H9 (cell line): ENCODE measurements around the gene DLG1. TPM values are rescaled to one million over a fixed set of nuclear protein-coding genes. Genes with fewer than 3 reads are reported as not detected.

Experiments
- DNase-seq: peaks from one replicate; pipeline ENCODE4 v3.0.0-alpha.2; 2017
- H2AFZ ChIP-seq: one replicate; pipeline ENCODE4 v1.6.1; 2013; ENCODE audit warnings: mild to moderate bottlenecking, low read length, control low read depth, moderate library complexity
- H2AK5ac ChIP-seq: 2 replicates; pipeline ENCODE4 v1.6.1; 2013; ENCODE audit warnings: low read length, control low read depth, mixed read lengths; ENCODE audit not compliant: insufficient read length
- H2BK120ac ChIP-seq: one replicate; pipeline ENCODE4 v1.6.1; 2013; ENCODE audit warnings: low read depth, mild to moderate bottlenecking, low read length, control low read depth, inconsistent platforms; ENCODE audit not compliant: poor library complexity, severe bottlenecking
- H2BK12ac ChIP-seq: 2 replicates; pipeline ENCODE4 v1.6.1; 2013; ENCODE audit warnings: low read length, control low read depth, mixed read lengths, low read depth; ENCODE audit not compliant: insufficient read length
- H2BK15ac ChIP-seq: 2 replicates; pipeline ENCODE4 v1.6.1; 2013; ENCODE audit warnings: low read depth, low read length, control low read depth
- H2BK20ac ChIP-seq: one replicate; pipeline ENCODE4 v1.6.1; 2013; ENCODE audit warnings: low read depth, mild to moderate bottlenecking, low read length, control low read depth, inconsistent platforms; ENCODE audit not compliant: poor library complexity, severe bottlenecking
- H2BK5ac ChIP-seq: 2 replicates; pipeline ENCODE4 v1.6.1; 2013; ENCODE audit warnings: low read length, control low read depth, mixed read lengths; ENCODE audit not compliant: insufficient read length
- H3K14ac ChIP-seq: 2 replicates; pipeline ENCODE4 v1.6.1; 2013; ENCODE audit warnings: low read length, control low read depth; ENCODE audit not compliant: insufficient read depth
- H3K18ac ChIP-seq: 2 replicates; pipeline ENCODE4 v1.6.1; 2013; ENCODE audit warnings: low read depth, mild to moderate bottlenecking, mixed read lengths, low read length, control low read depth; ENCODE audit not compliant: insufficient read length
- H3K23ac ChIP-seq: 2 replicates; pipeline ENCODE4 v1.6.1; 2013; ENCODE audit warnings: low read length, control low read depth, mixed read lengths, low read depth; ENCODE audit not compliant: insufficient read length
- H3K23me2 ChIP-seq: 2 replicates; pipeline ENCODE4 v1.6.1; 2013; ENCODE audit warnings: low read depth, mild to moderate bottlenecking, mixed read lengths, low read length, control low read depth; ENCODE audit not compliant: insufficient read length, poor library complexity, severe bottlenecking
- H3K27ac ChIP-seq: 2 replicates; pipeline ENCODE4 v1.5.1; 2013; ENCODE audit warnings: low read length, control low read depth, mixed read lengths, low read depth; ENCODE audit not compliant: insufficient read length
- H3K27me3 ChIP-seq: 2 replicates; pipeline ENCODE4 v1.6.1; 2013; ENCODE audit warnings: low read length, control low read depth, inconsistent platforms; ENCODE audit not compliant: insufficient read depth
- H3K4ac ChIP-seq: 2 replicates; pipeline ENCODE4 v1.6.1; 2013; ENCODE audit warnings: low read depth, mild to moderate bottlenecking, control low read depth, inconsistent platforms, low read length, moderate library complexity
- H3K4me1 ChIP-seq: 2 replicates; pipeline ENCODE4 v1.6.1; 2013; ENCODE audit warnings: low read length, control low read depth, inconsistent platforms; ENCODE audit not compliant: insufficient read depth
- H3K4me2 ChIP-seq: 2 replicates; pipeline ENCODE4 v1.6.1; 2013; ENCODE audit warnings: low read length, control low read depth, mixed read lengths; ENCODE audit not compliant: insufficient read length, insufficient read depth
- H3K56ac ChIP-seq: 2 replicates; pipeline ENCODE4 v1.6.1; 2013; ENCODE audit warnings: low read depth, mild to moderate bottlenecking, mixed read lengths, low read length, control low read depth; ENCODE audit not compliant: insufficient read length
- H3K79me1 ChIP-seq: 2 replicates; pipeline ENCODE4 v1.6.1; 2013; ENCODE audit warnings: low read depth, mild to moderate bottlenecking, moderate library complexity, low read length, control low read depth, inconsistent platforms; ENCODE audit not compliant: insufficient read depth, poor library complexity, severe bottlenecking
- H3K79me2 ChIP-seq: 2 replicates; pipeline ENCODE4 v1.6.1; 2013; ENCODE audit warnings: low read length, control low read depth, inconsistent platforms; ENCODE audit not compliant: insufficient read depth
- H3K9ac ChIP-seq: 2 replicates; pipeline ENCODE4 v1.6.1; 2013; ENCODE audit warnings: low read length, control low read depth, mixed read lengths; ENCODE audit not compliant: insufficient read length; ENCODE audit errors: extremely low read depth
- H3K9me3 ChIP-seq: one replicate; pipeline ENCODE4 v1.6.1; 2013; ENCODE audit warnings: low read depth, low read length, inconsistent platforms; ENCODE audit not compliant: control insufficient read depth
- H3T11ph ChIP-seq: one replicate; pipeline ENCODE4 v1.6.1; 2013; ENCODE audit warnings: mild to moderate bottlenecking, low read length, control low read depth, inconsistent platforms
- H4K20me1 ChIP-seq: one replicate; pipeline ENCODE4 v1.6.1; 2013; ENCODE audit not compliant: control insufficient read depth, insufficient read length, insufficient read depth
- H4K5ac ChIP-seq: 2 replicates; pipeline ENCODE4 v1.6.1; 2013; ENCODE audit warnings: low read depth, mild to moderate bottlenecking, mixed read lengths, low read length, control low read depth; ENCODE audit not compliant: insufficient read length
- H4K8ac ChIP-seq: replicated peaks from 2 replicates; pipeline ENCODE4 v1.6.1; 2013; ENCODE audit warnings: low read length, control low read depth, mixed read lengths, low read depth; ENCODE audit not compliant: insufficient read length
- H4K91ac ChIP-seq: 2 replicates; pipeline ENCODE4 v1.6.1; 2013; ENCODE audit warnings: low read depth, mild to moderate bottlenecking, moderate library complexity, mixed read lengths, low read length, control low read depth; ENCODE audit not compliant: insufficient read length
- H3K27ac Mint-ChIP-seq, 3 experiments: 2 replicates in 2 of 3; 3 replicates in 1 of 3; pipeline ENCODE4 v1.8.0; 2020 to 2021; ENCODE audit warnings: mixed read lengths in 3 of 3, mild to moderate bottlenecking in 1 of 3, moderate library complexity in 1 of 3
- H3K27me3 Mint-ChIP-seq: 2 replicates; pipeline ENCODE4 v1.8.0; 2021; ENCODE audit warnings: low read depth, mild to moderate bottlenecking, moderate library complexity, mixed read lengths
- H3K36me3 Mint-ChIP-seq, 3 experiments: 2 replicates in 2 of 3; 3 replicates in 1 of 3; pipeline ENCODE4 v1.8.0; 2020 to 2021; ENCODE audit warnings: low read depth in 3 of 3, mixed read lengths in 3 of 3; ENCODE audit not compliant: insufficient read depth in 1 of 3
- H3K4me1 Mint-ChIP-seq, 2 experiments: 2 replicates each; pipeline ENCODE4 v1.8.0; 2020; ENCODE audit warnings: mixed read lengths in 2 of 2
- H3K4me3 Mint-ChIP-seq, 2 experiments: 2 replicates in 1 of 2; 3 replicates in 1 of 2; pipeline ENCODE4 v1.8.0; 2020 to 2021; ENCODE audit warnings: mild to moderate bottlenecking in 2 of 2, mixed read lengths in 2 of 2, moderate library complexity in 1 of 2
- H3K9me3 Mint-ChIP-seq, 2 experiments: 2 replicates in 1 of 2; 3 replicates in 1 of 2; pipeline ENCODE4 v1.8.0; 2020; ENCODE audit warnings: mild to moderate bottlenecking in 2 of 2, mixed read lengths in 2 of 2, moderate library complexity in 1 of 2
- WGBS: extraction: QIAGEN DNeasy Blood & Tissue Kit; methylation state at CpG from one replicate; pipeline ENCODE4 v1.1.7; 2013; ENCODE audit warnings: missing lambda C conversion rate, low lambda C conversion rate, mixed read lengths; ENCODE audit not compliant: insufficient read length; ENCODE audit errors: extremely low coverage; 5-methylcytosine and 5-hydroxymethylcytosine counted together
- total RNA-seq: library from RNA; stranded (reverse); gene quantifications from 2 replicates; pipeline ENCODE4 v1.2.1, GENCODE V29; 2021
- TF ChIP-seq, protein P1 (sequence below): fragments of 200-600 bp; sonication (generic); conservative IDR thresholded peaks from 3 replicates; pipeline ENCODE4 v1.8.0; 2021; ENCODE audit warnings: antibody characterized with exemption, mild to moderate bottlenecking

Gene DLG1
- total RNA-seq, 1 experiment from 2014 or later = 84.1 TPM

DNA sequence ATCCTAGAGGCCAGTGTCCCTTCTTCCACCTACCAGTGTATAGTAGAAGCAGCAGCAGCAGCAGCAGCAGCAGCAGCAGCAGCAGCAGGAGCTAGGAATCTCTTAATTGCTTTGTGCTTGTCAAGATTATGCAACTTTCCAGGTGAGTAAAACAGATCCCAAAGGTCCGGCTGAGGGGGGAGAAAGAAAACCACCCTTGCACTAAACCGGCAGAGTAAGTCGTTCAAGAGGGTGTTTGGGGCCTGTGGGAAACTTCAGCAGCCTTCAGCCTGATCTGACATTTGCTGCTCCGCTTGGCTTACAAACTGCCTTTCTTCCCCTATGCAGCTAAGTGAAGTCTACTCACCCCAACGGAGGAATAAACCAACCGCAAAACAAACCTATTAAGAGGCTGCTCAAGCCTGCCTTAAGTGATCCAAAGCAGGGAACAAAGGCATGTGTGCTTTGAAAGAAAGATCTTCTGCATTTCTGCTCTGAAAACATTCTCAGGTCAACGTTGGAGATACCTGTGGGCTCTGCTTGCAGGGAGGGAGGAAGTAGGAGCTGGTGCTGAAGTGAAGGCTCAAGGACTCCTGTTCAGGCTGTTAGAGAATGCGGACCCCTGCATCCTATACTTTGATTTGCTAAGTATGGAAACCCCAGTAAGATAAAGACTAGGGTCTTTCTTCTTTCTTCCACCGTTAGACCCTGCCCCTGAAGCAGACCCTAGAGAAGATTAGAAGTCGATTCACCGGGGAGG lies 35.7 kb upstream of the DLG1 start:
- Histone ChIP-seq H3K23ac (no peak overlapping the region), H3T11ph (no peak overlapping the region), H4K91ac (no peak overlapping the region), H2BK120ac (no peak overlapping the region), H2BK20ac (no peak overlapping the region), H2AFZ (no peak overlapping the region), H2BK5ac (no peak overlapping the region), H3K4me1 (peaks cover 4% of the 10 kb centered on the region; the same call in 1 of the 2 replicates), H3K14ac (no peak overlapping the region), H3K4ac (no peak overlapping the region), H3K18ac (no peak overlapping the region), H2BK12ac (no peak overlapping the region), H4K5ac (no peak overlapping the region), H3K9me3 (no peaks in the 10 kb centered on the region), H2AK5ac (no peak overlapping the region), H4K8ac (no peak overlapping the region), H4K20me1 (no peaks in the 10 kb centered on the region), H3K23me2 (no peaks in the 10 kb centered on the region), H3K56ac (no peak overlapping the region), H3K27ac (no peak overlapping the region), H3K79me1 (no peaks in the 10 kb centered on the region), H3K27me3 (no peaks in the 10 kb centered on the region), H3K9ac (no peak overlapping the region), H3K79me2 (no peaks in the 10 kb centered on the region), H3K4me2 (no peak overlapping the region), H2BK15ac (no peak overlapping the region)
- TF ChIP-seq, protein P1, sequence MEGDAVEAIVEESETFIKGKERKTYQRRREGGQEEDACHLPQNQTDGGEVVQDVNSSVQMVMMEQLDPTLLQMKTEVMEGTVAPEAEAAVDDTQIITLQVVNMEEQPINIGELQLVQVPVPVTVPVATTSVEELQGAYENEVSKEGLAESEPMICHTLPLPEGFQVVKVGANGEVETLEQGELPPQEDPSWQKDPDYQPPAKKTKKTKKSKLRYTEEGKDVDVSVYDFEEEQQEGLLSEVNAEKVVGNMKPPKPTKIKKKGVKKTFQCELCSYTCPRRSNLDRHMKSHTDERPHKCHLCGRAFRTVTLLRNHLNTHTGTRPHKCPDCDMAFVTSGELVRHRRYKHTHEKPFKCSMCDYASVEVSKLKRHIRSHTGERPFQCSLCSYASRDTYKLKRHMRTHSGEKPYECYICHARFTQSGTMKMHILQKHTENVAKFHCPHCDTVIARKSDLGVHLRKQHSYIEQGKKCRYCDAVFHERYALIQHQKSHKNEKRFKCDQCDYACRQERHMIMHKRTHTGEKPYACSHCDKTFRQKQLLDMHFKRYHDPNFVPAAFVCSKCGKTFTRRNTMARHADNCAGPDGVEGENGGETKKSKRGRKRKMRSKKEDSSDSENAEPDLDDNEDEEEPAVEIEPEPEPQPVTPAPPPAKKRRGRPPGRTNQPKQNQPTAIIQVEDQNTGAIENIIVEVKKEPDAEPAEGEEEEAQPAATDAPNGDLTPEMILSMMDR = no peak
- Mint-ChIP-seq H3K27me3 (peaks cover 3% of the 10 kb centered on the region; the same call in 1 of the 2 replicates), H3K4me3 (peak overlapping the region in 1 of 2 experiments; percentile 18; a peak in 1 of 5 replicates), H3K9me3 (no peaks in the 10 kb centered on the region), H3K36me3 (no peaks in the 10 kb centered on the region), H3K4me1 (peaks cover 14 to 19% of the 10 kb centered on the region in 2 experiments), H3K27ac (peak overlapping the region in 2 of 3 experiments; percentile 14 to 15; a peak in 2 of 7 replicates)
- no peak for DNase-seq
- WGBS = no CpG with 5 or more reads among the region's 11 CpGs
